Colonic mucosa (tissue), 4 donors: Measurements from ENCODE around the gene EEIG2. TPM values are rescaled to one million over a fixed set of nuclear protein-coding genes. Genes with fewer than 3 reads are reported as not detected.

ENCODE experiments used
- DNase-seq: peaks from one replicate; pipeline ENCODE4 v3.0.0-alpha.2; 2020
- H3K27ac ChIP-seq: fragments of 200-600 bp; one replicate; pipeline ENCODE4 v1.8.0; 2021
- H3K27me3 ChIP-seq: fragments of 200-600 bp; one replicate; pipeline ENCODE4 v1.8.0; 2021
- H3K36me3 ChIP-seq: fragments of 200-600 bp; one replicate; pipeline ENCODE4 v1.8.0; 2021
- H3K4me1 ChIP-seq: fragments of 200-600 bp; one replicate; pipeline ENCODE4 v1.8.0; 2021; ENCODE audit warnings: mild to moderate bottlenecking
- H3K4me3 ChIP-seq: fragments of 200-600 bp; one replicate; pipeline ENCODE4 v1.8.0; 2021
- H3K9ac ChIP-seq, 2 donors: one replicate each; pipeline ENCODE4 v1.7.0; 2013; ENCODE audit warnings: control low read depth in 2 of 2, low read depth in 2 of 2, low read length in 2 of 2
- H3K9me3 ChIP-seq: fragments of 200-600 bp; one replicate; pipeline ENCODE4 v1.8.0; 2021
- CTCF ChIP-seq: fragments of 200-600 bp; IDR thresholded peaks from one replicate; pipeline ENCODE4 v1.8.0; 2022; ENCODE audit warnings: antibody characterized with exemption, mild to moderate bottlenecking
- intact Hi-C: fragments of 100-400 bp; cut with DNase I; formaldehyde crosslinking; loops from one replicate; pipeline ENCODE4 v1.14.1; 2022
- total RNA-seq, 2 donors: library from RNA; stranded (reverse); fragmentation: NEBNext Ultra II Directional in 1 of 2; extraction: Animal tissue kit (Norgen Biotek cat#: 25700) in 1 of 2; gene quantifications; one replicate each; pipeline ENCODE4 v1.2.1, GENCODE V29; 2021
- donor health status: healthy.
- donor health status: DM: no; HTN: no; CAD: no.
- donor health status: DM: no; HTN: no; CAD: no.

The EEIG2 gene
- total RNA-seq, 2 donors from 2014 or later = 32.8 to 42.8 TPM

GRCh38 chr1:108595507-108595906, 35.6 kb downstream of the EEIG2 start:
- no peak for DNase-seq
- peaks cover 10% of the 10 kb centered on the region for H3K4me1 ChIP-seq
- no peaks in the 10 kb centered on the region for H3K36me3 ChIP-seq
- no peak for TF ChIP-seq CTCF
- H3K27me3 ChIP-seq = no peaks in the 10 kb centered on the region
- H3K27ac ChIP-seq = no peak overlapping the region
- no peak overlapping the region for H3K4me3 ChIP-seq
- intact Hi-C loops = loop anchor here (5.0 kb wide), 1 partner anchor 37 kb away; no protein-coding TSS in a partner anchor
- no peaks in the 10 kb centered on the region for H3K9me3 ChIP-seq
- no peak overlapping the region for H3K9ac ChIP-seq

GRCh38 chr1:108597041-108597440, 37.1 kb downstream of the EEIG2 start:
- intact Hi-C loops = loop anchor here (5.0 kb wide), 1 partner anchor 35 kb away; no protein-coding TSS in a partner anchor
- no peaks in the 10 kb centered on the region for H3K27me3 ChIP-seq
- H3K36me3 ChIP-seq = no peaks in the 10 kb centered on the region
- H3K9ac ChIP-seq = no peak overlapping the region
- no peak for DNase-seq
- TF ChIP-seq CTCF = no peak
- no peaks in the 10 kb centered on the region for H3K9me3 ChIP-seq
- H3K4me3 ChIP-seq = no peak overlapping the region
- H3K27ac ChIP-seq = peak overlapping the region; percentile 25
- H3K4me1 ChIP-seq = peaks cover 7% of the 10 kb centered on the region

- H3K4me1 ChIP-seq = peaks cover 5% of the 10 kb centered on the region
- no peaks in the 10 kb centered on the region for H3K36me3 ChIP-seq
- no peak overlapping the region for H3K4me3 ChIP-seq
- no peak overlapping the region for H3K27ac ChIP-seq
- intact Hi-C loops = loop anchor here (5.0 kb wide), 1 partner anchor 34 kb away; no protein-coding TSS in a partner anchor
- no peaks in the 10 kb centered on the region for H3K9me3 ChIP-seq
- H3K9ac ChIP-seq = no peak overlapping the region
- TF ChIP-seq CTCF = no peak
- H3K27me3 ChIP-seq = no peaks in the 10 kb centered on the region
- DNase-seq = no peak
These were observed 38.4 kb downstream of the EEIG2 start for GRCh38 chr1:108598340-108598739.

- H3K4me1 ChIP-seq = peaks cover 5% of the 10 kb centered on the region
- no peak for DNase-seq
- intact Hi-C loops = no loop called here
- no peak overlapping the region for H3K4me3 ChIP-seq
- no peak overlapping the region for H3K27ac ChIP-seq
- no peak overlapping the region for H3K9ac ChIP-seq
- no peaks in the 10 kb centered on the region for H3K36me3 ChIP-seq
- H3K9me3 ChIP-seq = no peaks in the 10 kb centered on the region
- TF ChIP-seq CTCF = no peak
- no peaks in the 10 kb centered on the region for H3K27me3 ChIP-seq
These were observed 40.6 kb downstream of the EEIG2 start for GRCh38 chr1:108600504-108600903.

- Histone ChIP-seq H3K36me3 (no peaks in the 10 kb centered on the region), H3K27ac (no peak overlapping the region), H3K4me1 (no peaks in the 10 kb centered on the region), H3K9ac (no peak overlapping the region), H3K9me3 (no peaks in the 10 kb centered on the region), H3K27me3 (no peaks in the 10 kb centered on the region), H3K4me3 (no peak overlapping the region)
- intact Hi-C loops = no loop called here
- DNase-seq = no peak
- TF ChIP-seq CTCF = no peak
These were observed 42.0 kb downstream of the EEIG2 start for GRCh38 chr1:108601708-108602410.
